Measurements from ENCODE around the gene CCNY.

Gene CCNY

GRCh38 chr10:35585356-35585755, 249.0 kb downstream of the CCNY start:
- no peak for DNase-seq (ENCODE audit: low spot score)

GRCh38 chr10:35585903-35586535, 249.7 kb downstream of the CCNY start:
- no peak for DNase-seq (ENCODE audit: low spot score)

- no peak for DNase-seq (ENCODE audit: low spot score)
Measured at GRCh38 chr10:35588836-35589235, 252.5 kb downstream of the CCNY start.

GRCh38 chr10:35592441-35592840, 256.1 kb downstream of the CCNY start:
- no peak for DNase-seq (ENCODE audit: low spot score)

DNA sequence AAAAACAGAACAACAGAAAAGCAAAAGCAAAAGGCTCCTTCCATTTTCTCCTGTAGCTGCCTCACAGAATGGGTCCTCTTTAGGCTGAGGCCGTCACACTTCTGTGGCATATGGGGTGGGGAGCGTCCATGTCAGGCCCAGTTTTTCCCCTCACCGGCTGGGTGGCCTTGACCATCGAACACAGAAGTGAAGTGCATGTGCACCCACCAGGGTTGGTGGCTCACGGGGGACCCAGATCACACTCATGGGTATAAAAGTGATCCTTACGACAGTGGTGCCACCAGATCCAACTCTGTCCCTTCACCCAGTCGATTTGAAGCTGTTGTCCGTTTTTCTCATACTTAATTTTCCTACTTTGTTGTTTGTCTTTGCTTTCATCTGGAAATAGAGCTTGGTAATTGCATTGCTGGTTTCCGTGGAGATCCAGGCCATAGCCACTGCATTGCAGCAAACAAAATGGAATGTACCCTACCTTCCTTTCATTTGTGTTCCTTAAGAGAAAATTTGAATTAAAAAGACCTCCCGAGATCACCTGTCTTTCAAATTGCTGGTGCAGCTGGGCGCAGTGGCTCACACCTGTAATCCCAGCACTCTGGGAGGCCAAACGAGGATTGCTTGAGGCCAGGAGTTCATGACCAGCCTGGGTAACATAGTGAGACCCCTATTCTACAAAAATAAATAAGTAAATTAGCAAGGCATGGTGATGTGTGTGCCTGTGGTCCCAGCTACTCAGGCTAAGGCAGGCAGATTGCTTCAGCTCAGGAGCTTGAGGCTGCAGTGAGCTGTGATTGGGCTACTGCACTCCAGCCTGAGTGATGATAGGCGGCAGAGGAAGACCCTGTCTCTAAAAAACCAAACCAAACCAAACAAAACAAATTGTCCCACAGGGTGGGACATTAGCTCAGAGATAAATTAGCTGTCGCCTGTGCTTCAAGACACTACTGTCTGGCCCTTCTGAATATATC, 258.1 kb downstream of the CCNY start:
- DNase-seq (ENCODE audit: low spot score): no peak

GRCh38 chr10:35595106-35595505, 258.8 kb downstream of the CCNY start:
- DNase-seq (ENCODE audit: low spot score): no peak

- DNase-seq (ENCODE audit: low spot score): no peak
Measured at GRCh38 chr10:35598379-35598778, 262.1 kb downstream of the CCNY start.

DNA sequence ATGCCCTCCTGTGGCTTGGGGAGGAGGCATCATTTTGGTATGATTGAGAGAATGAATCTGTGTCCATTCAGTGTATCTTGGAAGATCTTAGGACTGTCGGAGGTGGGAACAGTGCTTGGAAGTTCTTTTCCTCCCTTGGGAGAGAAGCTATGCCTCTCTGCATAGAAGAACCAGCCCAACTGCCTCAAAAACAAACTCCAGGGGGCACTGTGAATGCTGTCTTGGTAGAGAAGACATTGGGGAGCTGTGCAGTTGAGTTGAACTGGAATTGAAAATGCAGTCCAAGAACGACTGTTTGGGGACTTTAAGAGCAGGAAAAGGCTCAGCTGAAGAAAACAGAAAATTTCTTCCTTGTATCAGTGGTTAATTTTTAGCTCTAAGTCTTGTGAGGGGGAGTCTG, 263.9 kb downstream of the CCNY start:
- DNase-seq (ENCODE audit: low spot score): no peak

DNA sequence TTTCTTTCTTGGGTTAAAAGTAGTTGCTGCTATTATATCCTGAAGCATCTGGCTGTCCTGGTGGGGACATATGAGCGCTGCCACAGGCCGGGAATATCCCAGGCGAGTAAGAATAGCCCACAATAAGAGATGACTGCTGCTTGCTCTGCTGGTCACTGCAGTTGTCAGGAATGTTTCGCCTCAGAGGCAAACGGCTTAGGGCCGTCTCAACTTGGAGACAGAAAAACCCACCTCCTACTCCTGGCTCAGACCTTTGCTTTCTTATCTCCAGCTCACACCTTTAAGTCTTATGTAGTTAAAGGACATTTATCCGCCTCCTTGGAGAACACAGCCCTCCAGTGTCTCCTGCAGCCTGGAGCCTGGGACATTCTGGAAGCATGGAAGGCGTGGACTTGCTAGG, 268.9 kb downstream of the CCNY start, which contains the start of gene GJD4:
Gene GJD4 (plus strand): TSS at position 151 of the 400 bp plus-strand sequence. CDS start 227 bp downstream, at position 378.
- no peak for DNase-seq (ENCODE audit: low spot score)

GRCh38 chr10:35606430-35606829, 270.1 kb downstream of the CCNY start:
- DNase-seq (ENCODE audit: low spot score): no peak

DNA sequence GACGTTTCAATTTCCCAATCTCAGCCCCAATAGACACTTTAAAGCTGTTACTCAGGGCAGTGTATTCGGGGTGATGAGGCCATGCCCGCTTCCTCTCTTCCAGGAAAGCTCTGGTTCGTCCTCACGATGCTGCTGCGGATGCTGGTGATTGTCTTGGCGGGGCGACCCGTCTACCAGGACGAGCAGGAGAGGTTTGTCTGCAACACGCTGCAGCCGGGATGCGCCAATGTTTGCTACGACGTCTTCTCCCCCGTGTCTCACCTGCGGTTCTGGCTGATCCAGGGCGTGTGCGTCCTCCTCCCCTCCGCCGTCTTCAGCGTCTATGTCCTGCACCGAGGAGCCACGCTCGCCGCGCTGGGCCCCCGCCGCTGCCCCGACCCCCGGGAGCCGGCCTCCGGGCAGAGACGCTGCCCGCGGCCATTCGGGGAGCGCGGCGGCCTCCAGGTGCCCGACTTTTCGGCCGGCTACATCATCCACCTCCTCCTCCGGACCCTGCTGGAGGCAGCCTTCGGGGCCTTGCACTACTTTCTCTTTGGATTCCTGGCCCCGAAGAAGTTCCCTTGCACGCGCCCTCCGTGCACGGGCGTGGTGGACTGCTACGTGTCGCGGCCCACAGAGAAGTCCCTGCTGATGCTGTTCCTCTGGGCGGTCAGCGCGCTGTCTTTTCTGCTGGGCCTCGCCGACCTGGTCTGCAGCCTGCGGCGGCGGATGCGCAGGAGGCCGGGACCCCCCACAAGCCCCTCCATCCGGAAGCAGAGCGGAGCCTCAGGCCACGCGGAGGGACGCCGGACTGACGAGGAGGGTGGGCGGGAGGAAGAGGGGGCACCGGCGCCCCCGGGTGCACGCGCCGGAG, 271.4 kb downstream of the CCNY start:
- no peak for DNase-seq (ENCODE audit: low spot score)

DNA sequence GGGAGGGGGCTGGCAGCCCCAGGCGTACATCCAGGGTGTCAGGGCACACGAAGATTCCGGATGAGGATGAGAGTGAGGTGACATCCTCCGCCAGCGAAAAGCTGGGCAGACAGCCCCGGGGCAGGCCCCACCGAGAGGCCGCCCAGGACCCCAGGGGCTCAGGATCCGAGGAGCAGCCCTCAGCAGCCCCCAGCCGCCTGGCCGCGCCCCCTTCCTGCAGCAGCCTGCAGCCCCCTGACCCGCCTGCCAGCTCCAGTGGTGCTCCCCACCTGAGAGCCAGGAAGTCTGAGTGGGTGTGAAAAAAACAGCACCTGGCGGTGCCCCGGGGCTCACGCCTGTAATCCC, 272.0 kb downstream of the CCNY start:
- DNase-seq (ENCODE audit: low spot score): no peak

DNA sequence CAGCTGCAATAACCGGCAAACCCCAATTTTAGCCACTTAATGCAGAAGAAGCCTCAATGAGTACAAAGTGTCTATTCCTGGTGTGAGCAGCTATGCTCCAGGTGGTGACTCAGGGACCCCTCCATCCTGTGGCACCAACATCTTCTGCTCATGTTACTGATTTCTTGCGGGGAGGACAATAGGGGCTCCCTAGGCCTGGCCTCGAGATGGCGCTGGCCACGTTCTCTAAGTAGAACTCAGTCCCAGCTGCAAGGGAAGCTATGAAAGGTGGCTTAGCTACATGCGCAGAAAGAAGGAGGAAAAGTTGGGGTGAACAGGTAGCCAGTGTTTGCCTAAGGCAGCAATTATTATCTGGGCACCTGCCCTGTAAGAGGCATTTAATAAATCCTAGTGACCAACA, 275.4 kb downstream of the CCNY start:
- DNase-seq (ENCODE audit: low spot score): no peak

GRCh38 chr10:35612385-35613106, 276.2 kb downstream of the CCNY start:
- no peak for DNase-seq (ENCODE audit: low spot score)

- DNase-seq (ENCODE audit: low spot score): no peak
Measured at GRCh38 chr10:35613107-35613440, 276.8 kb downstream of the CCNY start.

- no peak for DNase-seq (ENCODE audit: low spot score)
Measured at GRCh38 chr10:35613597-35614226, 277.4 kb downstream of the CCNY start.

DNA sequence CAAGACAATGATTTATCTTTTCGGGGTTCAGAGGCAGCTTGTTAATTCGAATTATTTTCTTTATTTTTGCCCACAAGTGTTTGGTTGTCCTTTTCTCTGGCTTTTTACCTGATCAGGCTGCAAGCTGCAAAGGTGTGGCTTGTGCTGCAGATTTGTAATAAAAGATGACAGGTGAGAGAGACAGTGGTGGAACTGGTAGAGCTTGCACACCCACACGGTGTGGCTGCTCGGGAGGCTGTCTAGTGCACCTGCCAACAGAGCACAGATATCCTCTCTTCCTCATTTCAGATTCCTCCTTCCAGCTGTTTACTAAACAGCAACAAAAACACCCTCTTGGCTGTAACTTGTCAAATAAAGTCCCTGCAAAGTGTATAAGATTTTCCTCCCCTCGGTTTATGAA, 278.0 kb downstream of the CCNY start:
- DNase-seq (ENCODE audit: low spot score): no peak

Data from left forelimb (tissue), 1 donor.